GM21786 (cell line): ENCODE results near the gene SURF1.
"Not testable (repeated sequence)": the region's sequence is repeated elsewhere in the genome, so short reads cannot be mapped to it uniquely, and the experiment has no call there.

Experiments used
- ATAC-seq: cut with Tn5 transposase; IDR thresholded peaks from one replicate; pipeline ENCODE4 v1.9.1; 2021; ENCODE audit not compliant: unreplicated experiment

Gene SURF1

DNA sequence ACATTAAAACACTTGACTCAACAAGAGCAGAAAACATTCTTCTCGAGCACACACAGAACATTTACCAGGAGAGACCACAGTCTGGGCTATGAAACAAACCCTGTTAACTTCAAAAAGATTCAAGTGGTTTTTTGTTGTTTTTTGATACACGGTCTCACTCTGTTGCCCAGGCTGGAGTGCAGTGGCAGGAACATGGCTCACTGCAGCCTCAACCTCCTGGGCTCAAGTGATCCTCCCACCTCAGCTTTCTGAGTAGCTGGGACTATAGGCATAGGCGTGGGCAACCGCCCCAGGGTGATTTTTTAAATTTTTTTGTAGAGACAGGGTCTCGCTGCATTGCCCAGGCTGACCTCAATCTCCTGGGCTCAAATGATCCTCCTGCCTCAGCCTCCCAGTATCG is 29.3 kb downstream of the SURF1 start:
- ATAC-seq: not testable (repeated sequence)

GRCh38 chr9:133323991-133324703 is 32.1 kb downstream of the SURF1 start:
- ATAC-seq: no peak

GRCh38 chr9:133323211-133323610 is 33.1 kb downstream of the SURF1 start:
- no peak for ATAC-seq

- no peak for ATAC-seq
Measured at GRCh38 chr9:133322701-133323100, 33.6 kb downstream of the SURF1 start.

DNA sequence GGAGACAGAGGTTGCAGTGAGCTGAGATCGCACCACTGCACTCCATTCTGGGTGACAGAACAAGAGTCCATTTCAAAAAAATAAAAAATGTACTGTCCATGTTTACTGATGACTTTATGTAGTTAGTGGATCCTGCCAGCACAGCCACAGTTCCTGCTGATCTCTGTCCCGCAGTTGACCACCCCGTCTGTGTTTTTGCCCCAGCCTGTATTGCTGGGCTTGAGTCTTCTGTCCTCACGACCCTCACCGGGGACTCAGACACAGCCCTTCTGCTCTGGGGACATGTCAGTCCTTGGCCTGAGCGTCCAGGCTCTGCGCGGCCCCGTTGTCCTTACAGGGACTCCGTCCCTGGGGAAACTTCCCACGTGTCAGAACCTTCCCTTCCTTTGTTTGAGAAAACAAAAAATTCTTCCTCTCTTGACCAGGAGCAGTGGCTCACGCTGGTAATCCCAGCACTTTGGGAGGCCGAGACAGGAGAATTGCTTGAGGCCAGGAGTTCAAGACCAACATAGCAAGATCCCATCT is 34.8 kb downstream of the SURF1 start:
- ATAC-seq: no peak

- no peak for ATAC-seq
Measured at GRCh38 chr9:133320421-133320881, 35.8 kb downstream of the SURF1 start.

- not testable (repeated sequence) for ATAC-seq
Measured at GRCh38 chr9:133317551-133317950, 38.7 kb downstream of the SURF1 start.

DNA sequence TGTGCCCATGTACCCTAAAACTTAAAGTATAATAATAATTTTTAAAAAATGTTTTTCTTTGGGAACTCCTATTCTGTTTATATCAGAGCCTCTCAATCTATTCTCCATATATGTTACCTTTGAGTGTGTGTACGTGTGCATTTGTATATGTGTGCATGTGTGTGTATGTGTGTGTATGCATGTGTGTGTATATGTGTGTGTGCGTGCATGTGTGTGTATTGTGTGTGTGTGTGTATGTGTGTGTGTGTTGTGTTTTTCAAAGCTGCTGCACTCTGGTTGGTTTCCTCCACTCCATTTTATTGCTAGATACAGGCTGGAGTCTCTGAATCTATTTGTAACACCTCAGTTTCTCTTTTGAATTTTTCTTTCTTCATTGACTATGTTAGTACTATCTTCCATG is 40.3 kb downstream of the SURF1 start:
- ATAC-seq: no peak

GRCh38 chr9:133309608-133310007 is 46.7 kb downstream of the SURF1 start:
- no peak for ATAC-seq

- no peak for ATAC-seq
Measured at GRCh38 chr9:133307301-133307700, 49.0 kb downstream of the SURF1 start.

GRCh38 chr9:133306242-133307204 is 49.8 kb downstream of the SURF1 start:
- ATAC-seq: no peak

GRCh38 chr9:133305731-133306130 is 50.6 kb downstream of the SURF1 start:
- no peak for ATAC-seq

DNA sequence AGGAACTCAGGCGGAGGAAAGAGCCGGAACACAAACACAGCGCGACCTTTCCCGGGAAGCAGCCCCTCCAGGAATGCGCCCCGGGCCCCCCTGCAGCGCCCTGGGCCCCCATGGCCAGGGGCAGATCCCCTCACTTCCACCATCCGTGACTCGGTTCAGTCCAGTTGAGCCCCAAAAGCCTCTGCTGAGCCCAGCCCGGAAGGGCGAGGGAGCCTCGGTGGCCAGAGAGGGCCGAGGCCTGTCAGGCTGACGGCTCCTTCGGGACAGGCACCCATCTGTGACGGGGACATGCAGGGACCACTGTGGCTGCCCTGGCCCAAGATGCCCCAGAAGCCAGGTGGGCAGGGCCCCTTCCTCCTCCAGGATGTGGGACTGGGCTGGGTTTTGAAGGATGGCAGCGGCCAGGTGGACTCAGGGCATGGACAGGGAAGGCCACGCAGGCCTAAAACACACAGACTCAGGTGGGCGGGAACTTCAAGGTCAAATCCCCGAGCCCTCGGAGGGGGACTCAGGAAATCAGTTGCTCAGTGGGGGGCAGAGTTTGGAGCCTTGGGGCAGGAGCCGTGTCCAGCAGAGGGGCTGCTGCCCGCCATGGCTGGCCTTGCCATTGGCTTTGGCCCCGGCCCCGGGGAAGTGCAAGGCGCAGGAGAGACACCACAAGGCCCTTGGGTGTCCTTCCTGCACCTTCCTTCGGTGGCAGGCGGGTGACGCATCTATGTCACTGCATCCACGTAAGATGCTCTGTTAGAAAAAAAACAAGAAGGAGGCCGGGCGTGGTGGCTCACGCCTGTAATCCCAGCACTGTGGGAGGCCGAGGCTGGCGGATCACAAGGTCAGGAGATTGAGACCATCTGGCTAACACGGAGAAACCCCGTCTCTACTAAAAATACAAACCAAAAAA is 51.6 kb downstream of the SURF1 start:
- no peak for ATAC-seq

- no peak for ATAC-seq
Measured at GRCh38 chr9:133304158-133304470, 52.2 kb downstream of the SURF1 start.

DNA sequence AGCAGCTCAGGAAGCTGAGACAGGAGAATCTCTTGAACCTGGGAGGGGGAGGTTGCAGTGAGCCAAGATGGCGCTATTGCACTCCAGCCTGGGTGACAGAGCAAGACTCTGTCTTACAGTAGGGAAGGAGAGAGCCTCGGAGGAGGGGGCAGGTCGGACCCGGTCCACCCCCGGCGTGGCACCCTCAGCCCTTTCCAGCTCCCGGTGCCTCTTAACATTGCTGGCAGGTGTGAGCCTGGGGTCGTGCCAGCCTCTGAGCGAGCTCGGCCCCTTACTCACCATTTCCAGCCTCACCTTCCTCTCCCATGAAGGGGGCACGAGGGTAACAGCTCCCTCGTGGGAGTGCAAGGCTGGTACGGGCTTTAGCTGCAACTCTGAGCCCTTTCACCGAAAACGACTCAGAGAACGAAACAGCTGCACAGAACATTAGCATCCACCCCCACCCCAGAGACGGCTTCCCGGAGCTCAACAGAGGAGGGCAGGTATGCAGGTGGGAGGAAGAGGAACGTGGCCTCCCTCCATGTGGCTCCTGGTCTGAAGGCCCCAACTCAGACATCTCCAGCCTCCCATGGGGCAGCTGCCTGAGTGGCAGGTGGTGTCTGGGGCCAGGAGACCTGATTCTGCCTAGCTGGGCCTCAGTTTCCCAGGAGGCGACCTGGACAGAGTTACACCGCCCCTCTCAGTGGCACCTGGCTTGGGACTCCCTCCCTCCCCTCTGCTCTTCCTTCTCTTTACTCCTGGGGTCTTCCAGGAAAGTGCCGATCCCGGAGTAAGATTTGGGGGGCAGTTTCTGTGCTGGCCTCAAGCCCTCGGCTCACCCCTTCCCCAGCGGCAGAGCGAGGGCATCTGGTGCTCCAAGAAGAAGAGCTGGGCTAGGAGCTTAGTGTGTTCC is 52.8 kb downstream of the SURF1 start:
- ATAC-seq: no peak
